Stimulated activated CD4-positive, alpha-beta T cell treated with anti-CD3 and anti-CD28 coated beads, Interleukin-4, amount 100 ng/mL, for 4 hours (primary cell): Measurements from ENCODE around the gene KRTAP10-6.
"Not testable (repeated sequence)": the region's sequence is repeated elsewhere in the genome, so short reads cannot be mapped to it uniquely, and the experiment has no call there.

Source experiments
- DNase-seq, 2 experiments: peaks; one replicate each; pipeline ENCODE4 v3.0.0-alpha.2; 2020

Gene KRTAP10-6

GRCh38 chr21:44575307-44576024, 16.8 kb downstream of the KRTAP10-6 start:
- no peak for DNase-seq

- no peak for DNase-seq
Observed at GRCh38 chr21:44574457-44575306, 17.6 kb downstream of the KRTAP10-6 start.

- DNase-seq: not testable (repeated sequence)
Observed at GRCh38 chr21:44573630-44574456, 18.5 kb downstream of the KRTAP10-6 start, which contains the start of gene KRTAP10-4. KRTAP10-4 (plus strand) TSS chr21:44573729; CDS start chr21:44573759, 30 bp downstream.

GRCh38 chr21:44572959-44573583, 19.2 kb downstream of the KRTAP10-6 start:
- DNase-seq: no peak

- no peak for DNase-seq
Observed at GRCh38 chr21:44571844-44572782, 20.2 kb downstream of the KRTAP10-6 start.

- DNase-seq: no peak
Observed at GRCh38 chr21:44571296-44571695, 21.0 kb downstream of the KRTAP10-6 start.

- DNase-seq: no peak
Observed at GRCh38 chr21:44569861-44570517, 22.3 kb downstream of the KRTAP10-6 start.

GRCh38 chr21:44568667-44569556, 23.4 kb downstream of the KRTAP10-6 start:
- no peak for DNase-seq

GRCh38 chr21:44568261-44568660, 24.0 kb downstream of the KRTAP10-6 start:
- no peak for DNase-seq

GRCh38 chr21:44567481-44568171, 24.7 kb downstream of the KRTAP10-6 start:
- DNase-seq: no peak

- DNase-seq: no peak
Observed at GRCh38 chr21:44566403-44566802, 25.9 kb downstream of the KRTAP10-6 start.

- no peak for DNase-seq
Observed at GRCh38 chr21:44564886-44565598, 27.3 kb downstream of the KRTAP10-6 start.

GRCh38 chr21:44564099-44564498, 28.2 kb downstream of the KRTAP10-6 start:
- DNase-seq: no peak

- DNase-seq: no peak
Observed at GRCh38 chr21:44558695-44559094, 33.6 kb downstream of the KRTAP10-6 start, which contains the start of gene KRTAP10-3. KRTAP10-3 (minus strand) TSS chr21:44558795; CDS start chr21:44558715, 80 bp downstream.

- not testable (repeated sequence) for DNase-seq
Observed at GRCh38 chr21:44558329-44558675, 34.0 kb downstream of the KRTAP10-6 start.

- DNase-seq: no peak
Observed at GRCh38 chr21:44557491-44558328, 34.6 kb downstream of the KRTAP10-6 start.

GRCh38 chr21:44556879-44557278, 35.4 kb downstream of the KRTAP10-6 start:
- DNase-seq: no peak
